HepG2 (cell line): ENCODE measurements around the gene CAMTA2. TPM values are rescaled to one million over a fixed set of nuclear protein-coding genes. Genes with fewer than 3 reads are reported as not detected.

Source experiments
- ATAD3A ChIP-seq: sonication (generic); formaldehyde crosslinking; IDR thresholded peaks from 2 replicates; pipeline ENCODE4 v1.4.0; 2020; ENCODE audit warnings: missing genetic modification reagents
- GATA4 ChIP-seq: sonication (generic); IDR thresholded peaks from 2 replicates; pipeline ENCODE4 v1.6.1; 2016; ENCODE audit warnings: antibody characterized with exemption, low read depth, borderline replicate concordance
- GMEB2 ChIP-seq: IDR thresholded peaks from 2 replicates; pipeline ENCODE4 v1.6.1; 2016; ENCODE audit warnings: missing biosample characterization, missing genetic modification reagents, low read depth
- HMGXB3 ChIP-seq: sonication (generic); formaldehyde crosslinking; IDR thresholded peaks from 2 replicates; pipeline ENCODE4 v1.4.0; 2020; ENCODE audit warnings: missing genetic modification reagents, borderline replicate concordance
- JARID2 ChIP-seq: sonication (generic); formaldehyde crosslinking; IDR thresholded peaks from 2 replicates; pipeline ENCODE4 v1.8.1; 2023; ENCODE audit warnings: missing genetic modification reagents, inconsistent platforms; ENCODE audit not compliant: insufficient replicate concordance
- JUNB ChIP-seq: sonication (generic); formaldehyde crosslinking; IDR thresholded peaks from 2 replicates; pipeline ENCODE4 v1.8.0; 2022; ENCODE audit warnings: missing genetic modification reagents, mild to moderate bottlenecking, borderline replicate concordance
- PHF5A ChIP-seq: IDR thresholded peaks from one replicate; pipeline ENCODE4 v1.6.1; 2018; ENCODE audit warnings: low read depth, missing genetic modification reagents; ENCODE audit not compliant: unreplicated experiment
- RAD21 ChIP-seq: fragments of 450-650 bp; formaldehyde crosslinking; IDR thresholded peaks from 2 replicates; pipeline ENCODE4 v1.5.0; 2020; ENCODE audit warnings: mild to moderate bottlenecking
- SP5 ChIP-seq: IDR thresholded peaks from 2 replicates; pipeline ENCODE4 v1.6.1; 2016; ENCODE audit warnings: low read depth, borderline replicate concordance
- THAP11 ChIP-seq: IDR thresholded peaks from 2 replicates; pipeline ENCODE4 v1.6.1; 2016; ENCODE audit warnings: missing biosample characterization, missing genetic modification reagents
- ZNF121 ChIP-seq: sonication (generic); formaldehyde crosslinking; IDR thresholded peaks from 2 replicates; pipeline ENCODE4 v1.5.0; 2020; ENCODE audit warnings: mild to moderate bottlenecking, missing genetic modification reagents
- ZNF451 ChIP-seq: sonication (generic); formaldehyde crosslinking; IDR thresholded peaks from 2 replicates; pipeline ENCODE4 v1.5.0; 2020; ENCODE audit warnings: mild to moderate bottlenecking, missing genetic modification reagents
- ZNF530 ChIP-seq: sonication (generic); formaldehyde crosslinking; IDR thresholded peaks from 2 replicates; pipeline ENCODE4 v1.5.0; 2020; ENCODE audit warnings: low read depth, mild to moderate bottlenecking, missing genetic modification reagents
- ZNF546 ChIP-seq: sonication (generic); formaldehyde crosslinking; conservative IDR thresholded peaks from 2 replicates; pipeline ENCODE4 v1.8.1; 2023; ENCODE audit warnings: mild to moderate bottlenecking, missing genetic modification reagents
- ZNF569 ChIP-seq: sonication (generic); formaldehyde crosslinking; IDR thresholded peaks from 2 replicates; pipeline ENCODE4 v1.5.0; 2020; ENCODE audit warnings: mild to moderate bottlenecking, missing genetic modification reagents, moderate library complexity, borderline replicate concordance
- ZNF660 ChIP-seq: sonication (generic); formaldehyde crosslinking; IDR thresholded peaks from 2 replicates; pipeline ENCODE4 v1.5.1; 2020; ENCODE audit warnings: mild to moderate bottlenecking, low read depth, missing genetic modification reagents, borderline replicate concordance
- ZNF687 ChIP-seq: sonication (generic); formaldehyde crosslinking; IDR thresholded peaks from 2 replicates; pipeline ENCODE4 v1.5.1; 2020; ENCODE audit warnings: mild to moderate bottlenecking, missing genetic modification reagents, moderate library complexity
- ZNF7 ChIP-seq: IDR thresholded peaks from 2 replicates; pipeline ENCODE4 v1.6.1; 2016; ENCODE audit warnings: missing biosample characterization, missing genetic modification reagents
- ZNF83 ChIP-seq: sonication (generic); formaldehyde crosslinking; IDR thresholded peaks from 2 replicates; pipeline ENCODE4 v1.4.0; 2020; ENCODE audit warnings: missing genetic modification reagents, mild to moderate bottlenecking, borderline replicate concordance
- polyA plus RNA-seq, 8 experiments: library from polyadenylated mRNA; depleted of rRNA in 3 of 8; stranded (reverse) in 7 of 8; unstranded in 1 of 8; fragments of >200 nt; fragmentation: Illumina TruSeq in 4 of 8; extraction: Trizol in 4 of 8; gene quantifications; 2 replicates each; pipeline versions ENCODE4 v1.2.1 to v1.2.3, GENCODE V29; 2011 to 2016; ENCODE audit warnings: low read depth in 4 of 8, missing spikeins in 1 of 8, mixed read lengths in 1 of 8; ENCODE audit not compliant: insufficient read depth in 1 of 8
- total RNA-seq, 5 experiments: library from RNA; depleted of rRNA; stranded (reverse); fragments of >200 nt; fragmentation: Illumina TruSeq; extraction: Trizol; gene quantifications; 2 replicates each; pipeline ENCODE4 v1.2.3, GENCODE V29; 2016; ENCODE audit warnings: low read depth in 1 of 5

The CAMTA2 gene
- total and polyA plus RNA-seq, 2 of the 13 experiments (the other 11 are each of a cell fraction or from before 2014, with no cell fraction given) = 4.1 to 7.1 TPM

GRCh38 chr17:4967539-4968485 is 19.7 kb downstream of the CAMTA2 start, which contains the start of gene SPAG7 (continued):
- TF ChIP-seq GMEB2 (CRISPR knock-in tag) = no peak
- TF ChIP-seq ZNF569 = peak; percentile 75; the same call in 1 of the 2 replicates
- TF ChIP-seq SP5 (CRISPR knock-in tag) = peak; percentile 56; the same call in 1 of the 2 replicates
- TF ChIP-seq THAP11 (CRISPR knock-in tag) = peak; percentile 73; the same call in 1 of the 2 replicates
- TF ChIP-seq ZNF660 (CRISPR knock-in tag) = no peak
- TF ChIP-seq ZNF546 (CRISPR knock-in tag) = peak; percentile 86
- no peak for TF ChIP-seq ATAD3A (CRISPR knock-in tag)
- TF ChIP-seq HMGXB3 (CRISPR knock-in tag) = no peak
- peak; percentile 52; the same call in 1 of the 2 replicates for TF ChIP-seq JUNB (CRISPR knock-in tag)
- peak; percentile 74 for TF ChIP-seq ZNF687 (CRISPR knock-in tag)
- peak; percentile 45; the same call in 1 of the 2 replicates for TF ChIP-seq ZNF121 (CRISPR knock-in tag)
- no peak; the same call in 1 of the 2 replicates for TF ChIP-seq ZNF451 (CRISPR knock-in tag)
- no peak for TF ChIP-seq JARID2 (CRISPR knock-in tag)
- TF ChIP-seq ZNF7 (CRISPR knock-in tag) = no peak
- no peak for TF ChIP-seq PHF5A (CRISPR knock-in tag)
- no peak; the same call in 1 of the 2 replicates for TF ChIP-seq ZNF83 (CRISPR knock-in tag)
- TF ChIP-seq RAD21 (CRISPR knock-in tag) = peak; percentile 77
- no peak; the same call in 1 of the 2 replicates for TF ChIP-seq GATA4
- TF ChIP-seq ZNF530 (CRISPR knock-in tag) = no peak
